ENCODE measurements around the gene CHST15. TPM values are rescaled to one million over a fixed set of nuclear protein-coding genes. Genes with fewer than 3 reads are reported as not detected.

CHST15 gene
- total RNA-seq, 1 donor: 1.1 TPM

GRCh38 chr10:124066781-124067714 is 26.4 kb downstream of the CHST15 start:
- DNase-seq (ENCODE audit: low read depth in 2 of 3, low spot score in 2 of 3): peak in 1 of 3 donors; percentile 39

- no peak for DNase-seq (ENCODE audit: low read depth in 2 of 3, low spot score in 2 of 3)
These were observed 27.2 kb downstream of the CHST15 start for GRCh38 chr10:124066126-124066700.

- DNase-seq (ENCODE audit: low read depth in 2 of 3, low spot score in 2 of 3): no peak
These were observed 27.8 kb downstream of the CHST15 start for GRCh38 chr10:124065382-124066125.

GRCh38 chr10:124064676-124065075 is 28.7 kb downstream of the CHST15 start:
- peak in 2 of 3 donors; percentile 34 to 48 for DNase-seq (ENCODE audit: low read depth in 2 of 3, low spot score in 2 of 3)

GRCh38 chr10:124063750-124064603 is 29.4 kb downstream of the CHST15 start:
- no peak for DNase-seq (ENCODE audit: low read depth in 2 of 3, low spot score in 2 of 3)

- no peak for DNase-seq (ENCODE audit: low read depth in 2 of 3, low spot score in 2 of 3)
These were observed 31.0 kb downstream of the CHST15 start for GRCh38 chr10:124062390-124062789.

- no peak for DNase-seq (ENCODE audit: low read depth in 2 of 3, low spot score in 2 of 3)
These were observed 32.4 kb downstream of the CHST15 start for GRCh38 chr10:124061030-124061429.

- no peak for DNase-seq (ENCODE audit: low read depth in 2 of 3, low spot score in 2 of 3)
These were observed 33.2 kb downstream of the CHST15 start for GRCh38 chr10:124060148-124060720.

- no peak for DNase-seq (ENCODE audit: low read depth in 2 of 3, low spot score in 2 of 3)
These were observed 33.8 kb downstream of the CHST15 start for GRCh38 chr10:124059551-124059950.

GRCh38 chr10:124058346-124059003 is 34.9 kb downstream of the CHST15 start:
- DNase-seq (ENCODE audit: low read depth in 2 of 3, low spot score in 2 of 3): no peak

GRCh38 chr10:124057601-124058000 is 35.8 kb downstream of the CHST15 start:
- no peak for DNase-seq (ENCODE audit: low read depth in 2 of 3, low spot score in 2 of 3)

- DNase-seq (ENCODE audit: low read depth in 2 of 3, low spot score in 2 of 3): no peak
These were observed 36.9 kb downstream of the CHST15 start for GRCh38 chr10:124056337-124056980.

- no peak for DNase-seq (ENCODE audit: low read depth in 2 of 3, low spot score in 2 of 3)
These were observed 39.4 kb downstream of the CHST15 start for GRCh38 chr10:124053971-124054370.

GRCh38 chr10:124052561-124052960 is 40.8 kb downstream of the CHST15 start:
- no peak for DNase-seq (ENCODE audit: low read depth in 2 of 3, low spot score in 2 of 3)

GRCh38 chr10:124050021-124051015 is 43.1 kb downstream of the CHST15 start:
- DNase-seq (ENCODE audit: low read depth in 2 of 3, low spot score in 2 of 3): no peak

- DNase-seq (ENCODE audit: low read depth in 2 of 3, low spot score in 2 of 3): no peak
These were observed 43.9 kb downstream of the CHST15 start for GRCh38 chr10:124049484-124049883.

GRCh38 chr10:124048371-124049290 is 44.8 kb downstream of the CHST15 start:
- no peak for DNase-seq (ENCODE audit: low read depth in 2 of 3, low spot score in 2 of 3)
